ENCODE data around the gene CCRL2.

- TF ChIP-seq, protein P1, sequence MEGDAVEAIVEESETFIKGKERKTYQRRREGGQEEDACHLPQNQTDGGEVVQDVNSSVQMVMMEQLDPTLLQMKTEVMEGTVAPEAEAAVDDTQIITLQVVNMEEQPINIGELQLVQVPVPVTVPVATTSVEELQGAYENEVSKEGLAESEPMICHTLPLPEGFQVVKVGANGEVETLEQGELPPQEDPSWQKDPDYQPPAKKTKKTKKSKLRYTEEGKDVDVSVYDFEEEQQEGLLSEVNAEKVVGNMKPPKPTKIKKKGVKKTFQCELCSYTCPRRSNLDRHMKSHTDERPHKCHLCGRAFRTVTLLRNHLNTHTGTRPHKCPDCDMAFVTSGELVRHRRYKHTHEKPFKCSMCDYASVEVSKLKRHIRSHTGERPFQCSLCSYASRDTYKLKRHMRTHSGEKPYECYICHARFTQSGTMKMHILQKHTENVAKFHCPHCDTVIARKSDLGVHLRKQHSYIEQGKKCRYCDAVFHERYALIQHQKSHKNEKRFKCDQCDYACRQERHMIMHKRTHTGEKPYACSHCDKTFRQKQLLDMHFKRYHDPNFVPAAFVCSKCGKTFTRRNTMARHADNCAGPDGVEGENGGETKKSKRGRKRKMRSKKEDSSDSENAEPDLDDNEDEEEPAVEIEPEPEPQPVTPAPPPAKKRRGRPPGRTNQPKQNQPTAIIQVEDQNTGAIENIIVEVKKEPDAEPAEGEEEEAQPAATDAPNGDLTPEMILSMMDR (IDR thresholded peaks at IDR 0.05): no peak
- no peak for TF ChIP-seq EZH2 (IDR thresholded peaks at IDR 0.05; ENCODE audit: borderline replicate concordance, insufficient read depth, low read depth, low read length, poor library complexity, severe bottlenecking)
Measured at GRCh38 chr3:46371519-46372340, 35.3 kb upstream of the CCRL2 start.

Data from B cell (primary cell).